Hematopoietic multipotent progenitor cell treated with erythropoietin and hydrocortisone succinate and interleukin-3 and kit ligand, for 15 days (in vitro differentiated cells): Measurements from ENCODE around the gene ACOT4.
"Not testable (repeated sequence)": the region's sequence is repeated elsewhere in the genome, so short reads cannot be mapped to it uniquely, and the experiment has no call there.

Source experiments
- DNase-seq: peaks from one replicate; pipeline ENCODE4 v3.0.0-alpha.2; 2015; ENCODE audit warnings: low spot score

The ACOT4 gene

GRCh38 chr14:73577214-73577613 lies 14.5 kb upstream of the ACOT4 start:
- not testable (repeated sequence) for DNase-seq

- not testable (repeated sequence) for DNase-seq
Measured at GRCh38 chr14:73582102-73582979, 9.3 kb upstream of the ACOT4 start.

GRCh38 chr14:73588695-73589094 lies 3.0 kb upstream of the ACOT4 start:
- DNase-seq, result no peak

- no peak for DNase-seq
Measured at GRCh38 chr14:73589116-73589515, 2.6 kb upstream of the ACOT4 start.

- not testable (repeated sequence) for DNase-seq
Measured at GRCh38 chr14:73590673-73591004, 1.0 kb upstream of the ACOT4 start.

- DNase-seq, result no peak
Measured at GRCh38 chr14:73594491-73594890, 2.8 kb downstream of the ACOT4 start.

- DNase-seq, result no peak
Measured at GRCh38 chr14:73599499-73599898, 7.8 kb downstream of the ACOT4 start.

GRCh38 chr14:73602994-73603393 lies 11.3 kb downstream of the ACOT4 start:
- no peak for DNase-seq

- no peak for DNase-seq
Measured at GRCh38 chr14:73606271-73606670, 14.6 kb downstream of the ACOT4 start.

GRCh38 chr14:73607241-73607640 lies 15.6 kb downstream of the ACOT4 start:
- no peak for DNase-seq

- DNase-seq, result no peak
Measured at GRCh38 chr14:73610687-73611086, 19.0 kb downstream of the ACOT4 start.

GRCh38 chr14:73612339-73613045 lies 20.8 kb downstream of the ACOT4 start, which contains the start of gene ACOT6:
Gene ACOT6 (plus strand): TSS chr14:73612517. CDS start chr14:73612572, 55 bp downstream.
- DNase-seq, result peak; percentile 48

GRCh38 chr14:73613046-73613383 lies 21.3 kb downstream of the ACOT4 start:
- no peak for DNase-seq

GRCh38 chr14:73613419-73613963 lies 21.8 kb downstream of the ACOT4 start:
- DNase-seq, result no peak

- no peak for DNase-seq
Measured at GRCh38 chr14:73616831-73617230, 25.2 kb downstream of the ACOT4 start.

GRCh38 chr14:73619524-73619923 lies 27.9 kb downstream of the ACOT4 start:
- no peak for DNase-seq

- no peak for DNase-seq
Measured at GRCh38 chr14:73620268-73620667, 28.6 kb downstream of the ACOT4 start.

GRCh38 chr14:73623504-73624054 lies 31.9 kb downstream of the ACOT4 start:
- no peak for DNase-seq

- no peak for DNase-seq
Measured at GRCh38 chr14:73625706-73626105, 34.0 kb downstream of the ACOT4 start.

GRCh38 chr14:73627151-73627558 lies 35.5 kb downstream of the ACOT4 start:
- no peak for DNase-seq

GRCh38 chr14:73630009-73630780 lies 38.5 kb downstream of the ACOT4 start:
- no peak for DNase-seq
